AG09309 (cell line): ENCODE data around the gene UNC80.

Experiments
- DNase-seq: peaks from one replicate; pipeline ENCODE4 v3.0.0-alpha.2; 2010; ENCODE audit warnings: low read depth
- H3K4me3 ChIP-seq: 2 replicates; pipeline ENCODE4 v1.5.1; 2011; ENCODE audit warnings: mild to moderate bottlenecking, low read depth, low read length, moderate library complexity; ENCODE audit not compliant: control insufficient read depth
- CTCF ChIP-seq: IDR thresholded peaks from 2 replicates; pipeline ENCODE4 v1.5.1; 2011; ENCODE audit warnings: mild to moderate bottlenecking, low read depth, low read length, inconsistent platforms; ENCODE audit not compliant: insufficient read depth, control insufficient read depth; ENCODE audit errors: missing control alignments

UNC80 gene

GRCh38 chr2:209753020-209753419 is 18.6 kb upstream of the UNC80 start:
- H3K4me3 ChIP-seq = no peak overlapping the region
- TF ChIP-seq CTCF = no peak
- DNase-seq = no peak

GRCh38 chr2:209757163-209757562 is 14.5 kb upstream of the UNC80 start:
- no peak for TF ChIP-seq CTCF
- no peak for DNase-seq

GRCh38 chr2:209761566-209761965 is 10.1 kb upstream of the UNC80 start:
- TF ChIP-seq CTCF = no peak
- H3K4me3 ChIP-seq = no peak overlapping the region
- DNase-seq = no peak

More at GRCh38 chr2:209757163-209757562, 14.5 kb upstream of the UNC80 start:
- no peak overlapping the region for H3K4me3 ChIP-seq

GRCh38 chr2:209762563-209762962 is 9.1 kb upstream of the UNC80 start:
- TF ChIP-seq CTCF = no peak
- DNase-seq = no peak
- no peak overlapping the region for H3K4me3 ChIP-seq

GRCh38 chr2:209763106-209763505 is 8.5 kb upstream of the UNC80 start:
- no peak for DNase-seq
- TF ChIP-seq CTCF = no peak
- no peak overlapping the region for H3K4me3 ChIP-seq

GRCh38 chr2:209766613-209767012 is 5.0 kb upstream of the UNC80 start:
- H3K4me3 ChIP-seq = no peak overlapping the region
- no peak for TF ChIP-seq CTCF
- DNase-seq = no peak

GRCh38 chr2:209767316-209767715 is 4.3 kb upstream of the UNC80 start:
- no peak overlapping the region for H3K4me3 ChIP-seq
- TF ChIP-seq CTCF = no peak
- DNase-seq = no peak
